Measurements from ENCODE around the gene LRRC32.
A peak's percentile ranks its signal among the peaks of the same experiment; 100 is the strongest.
"Not testable (repeated sequence)": the region's sequence is repeated elsewhere in the genome, so short reads cannot be mapped to it uniquely, and the experiment has no call there.

LRRC32 gene

GRCh38 chr11:76644591-76644990, 26.0 kb downstream of the LRRC32 start:
- no peak for DNase-seq

- not testable (repeated sequence) for DNase-seq
Observed at GRCh38 chr11:76643711-76644110, 26.8 kb downstream of the LRRC32 start.

DNA sequence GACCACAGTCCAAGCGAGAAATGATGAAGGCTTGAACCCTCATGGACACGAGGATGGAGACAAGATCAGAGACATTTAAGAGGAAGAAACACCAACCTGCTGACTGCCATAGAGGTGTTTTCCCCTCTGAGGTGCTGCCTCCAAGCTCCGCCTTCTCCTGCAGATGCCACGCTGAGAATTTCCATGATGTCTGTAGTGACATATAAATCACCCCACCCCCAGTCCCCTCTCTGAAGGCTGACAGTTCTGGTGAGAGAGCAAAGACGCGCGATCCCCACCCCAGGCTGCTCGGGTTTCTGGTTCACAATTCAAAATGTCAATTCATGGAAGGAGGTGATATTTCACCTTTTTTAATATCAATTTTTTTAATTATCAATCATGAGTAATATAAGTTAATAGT, 28.2 kb downstream of the LRRC32 start:
- DNase-seq, result no peak

- no peak for DNase-seq
Observed at GRCh38 chr11:76641905-76642304, 28.6 kb downstream of the LRRC32 start.

- no peak for DNase-seq
Observed at GRCh38 chr11:76640501-76640900, 30.0 kb downstream of the LRRC32 start.

GRCh38 chr11:76639621-76640020, 30.9 kb downstream of the LRRC32 start:
- DNase-seq, result no peak

- no peak for DNase-seq
Observed at GRCh38 chr11:76638270-76639197, 32.0 kb downstream of the LRRC32 start.

DNA sequence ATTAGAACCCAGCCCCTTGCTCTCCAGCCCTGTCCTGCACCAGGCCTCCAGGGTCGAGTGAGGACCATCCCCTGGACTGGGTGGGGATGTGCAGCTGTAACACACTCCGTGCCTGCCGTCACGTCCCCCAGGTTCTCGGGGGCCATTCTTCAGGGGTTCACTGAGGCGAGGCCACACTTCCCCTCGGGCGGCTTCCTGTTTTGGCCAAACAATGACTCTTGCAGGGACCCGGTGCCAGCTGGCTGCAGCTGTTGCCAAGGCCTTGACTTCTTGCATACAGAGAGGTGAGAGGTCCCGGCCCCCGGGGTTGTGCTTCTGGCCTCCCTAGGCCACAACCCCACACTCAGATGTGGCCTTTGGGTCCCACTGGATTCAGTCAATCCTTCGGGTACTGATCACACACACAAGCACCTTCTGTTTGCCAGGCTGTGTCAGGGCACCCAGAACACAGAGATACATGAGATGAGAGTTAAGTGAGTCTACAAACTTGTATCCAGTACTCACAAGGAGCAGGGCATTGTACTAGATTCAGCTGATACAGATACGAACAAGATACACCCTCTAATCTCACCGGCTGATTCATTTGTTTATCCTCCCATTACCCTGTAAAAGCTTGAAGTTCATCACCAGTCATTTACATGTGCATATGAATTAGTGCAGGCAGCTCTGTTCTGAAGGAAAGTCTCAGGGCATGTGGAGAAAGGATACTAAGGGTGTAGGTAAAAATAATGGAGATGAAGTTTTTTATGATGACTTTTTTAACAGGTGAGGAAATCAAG, 32.9 kb downstream of the LRRC32 start:
- DNase-seq, result no peak

- DNase-seq, result no peak
Observed at GRCh38 chr11:76636826-76637460, 33.6 kb downstream of the LRRC32 start.

DNA sequence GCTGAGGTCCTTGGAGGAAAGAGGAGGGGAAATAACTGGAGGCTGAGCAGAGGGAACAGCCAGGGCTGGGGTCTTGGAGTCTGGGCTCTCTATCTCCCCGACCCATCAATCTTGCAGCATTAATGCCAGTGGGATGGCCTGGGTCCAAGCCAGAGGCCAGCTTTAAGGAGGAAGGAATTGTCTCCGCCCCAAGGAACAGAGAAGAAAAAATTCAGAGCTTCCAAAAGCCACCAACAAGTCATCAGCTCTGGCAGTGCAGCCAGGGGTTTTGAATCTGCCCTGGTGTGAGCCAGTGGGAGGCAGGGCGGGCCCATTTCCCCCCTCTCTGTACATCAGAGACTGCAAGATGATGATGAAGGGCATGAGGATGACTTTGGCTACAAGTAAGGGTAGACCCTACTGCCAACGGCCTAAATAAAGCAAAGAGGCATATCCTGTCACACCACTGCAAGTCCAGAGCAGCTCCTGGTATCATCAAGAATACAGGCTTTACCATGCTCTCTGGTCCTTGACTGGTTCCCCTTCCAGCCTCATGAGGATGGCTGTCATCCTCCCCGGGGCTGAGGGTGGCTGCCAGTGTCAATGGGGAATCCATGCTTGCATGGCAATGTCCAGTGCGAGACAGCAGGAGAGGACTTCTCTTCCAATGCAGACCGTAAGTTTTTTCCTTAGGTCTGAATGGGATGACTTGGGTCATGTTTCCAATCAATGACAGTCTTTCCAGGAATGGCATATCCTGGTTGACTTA, 34.4 kb downstream of the LRRC32 start:
- no peak for DNase-seq

- no peak for DNase-seq
Observed at GRCh38 chr11:76634886-76635285, 35.7 kb downstream of the LRRC32 start.

GRCh38 chr11:76632492-76632891, 38.1 kb downstream of the LRRC32 start:
- no peak for DNase-seq

DNA sequence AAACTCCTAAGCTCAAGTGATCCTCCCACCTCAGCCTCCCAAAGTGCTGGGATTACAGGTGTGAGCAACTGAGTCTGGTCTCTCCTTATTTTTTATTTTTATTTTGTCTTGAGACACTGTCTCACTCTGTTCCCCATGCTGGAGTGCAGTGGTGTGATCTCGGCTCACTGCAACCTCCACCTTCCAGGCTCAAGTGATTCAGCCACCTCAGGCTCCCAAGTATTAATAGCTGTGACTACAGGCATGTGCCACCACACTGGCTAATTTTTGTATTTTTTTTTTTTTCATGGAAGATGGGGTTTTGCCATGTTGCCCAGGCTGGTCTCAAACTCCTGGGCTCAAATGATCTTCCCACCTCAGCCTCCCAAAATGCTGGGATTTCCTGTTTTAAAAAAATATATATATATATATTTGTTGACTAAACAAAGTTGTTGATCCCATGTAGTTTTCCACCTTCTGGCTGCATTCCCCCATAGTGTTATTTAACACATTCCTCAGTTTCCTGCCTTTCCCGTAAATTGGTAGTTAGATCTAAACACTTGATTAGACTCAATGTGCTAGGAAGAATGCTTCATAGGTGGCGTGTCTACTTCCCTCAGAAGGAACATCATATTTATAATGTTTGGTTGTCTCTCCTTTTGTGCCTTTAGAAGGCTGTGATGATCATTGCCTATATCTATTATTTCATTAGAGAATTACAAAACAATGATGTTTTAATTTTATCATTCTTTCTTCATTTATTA, 38.8 kb downstream of the LRRC32 start:
- DNase-seq, result no peak

GRCh38 chr11:76630600-76631281, 39.8 kb downstream of the LRRC32 start:
- no peak for DNase-seq

DNA sequence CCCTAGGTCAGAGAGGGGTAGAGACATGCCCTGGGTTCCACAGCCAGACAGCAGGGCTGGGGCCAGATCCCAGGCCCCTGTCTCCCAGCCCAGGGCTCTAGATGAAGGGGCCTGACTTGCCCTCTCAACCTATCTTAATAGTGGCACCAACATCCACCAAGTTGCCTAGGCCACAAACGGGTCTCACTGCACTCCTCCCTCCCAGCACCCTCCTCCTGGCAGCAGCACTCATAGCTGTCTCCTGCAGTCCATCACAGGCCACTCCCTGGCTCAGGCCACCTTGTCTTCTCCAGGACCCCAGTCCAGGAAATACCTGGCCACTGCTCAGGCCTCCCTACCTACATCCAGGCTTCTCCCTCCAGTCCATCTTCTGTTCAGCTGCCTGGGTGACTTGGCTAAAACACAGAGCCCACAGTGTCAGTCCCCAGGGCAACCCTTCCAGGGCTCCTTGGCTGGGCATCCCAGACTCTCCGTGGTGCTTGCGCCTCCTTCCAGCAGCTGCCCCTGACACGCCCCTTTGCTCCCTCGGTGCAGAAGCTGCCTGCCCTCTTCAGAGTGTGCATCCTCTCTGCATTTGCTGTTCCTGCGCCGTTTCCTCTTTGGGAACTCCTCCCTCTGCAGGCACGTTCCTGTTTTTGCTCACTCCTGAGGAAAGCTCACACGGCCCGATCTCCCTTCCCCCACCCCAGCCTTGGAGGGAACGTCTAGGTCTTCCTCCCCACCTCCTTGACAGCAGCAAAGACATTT, 40.5 kb downstream of the LRRC32 start:
- peak; percentile 32 for DNase-seq

- peak; percentile 63 for DNase-seq
Observed at GRCh38 chr11:76629116-76629852, 41.3 kb downstream of the LRRC32 start.

GRCh38 chr11:76628408-76628947, 42.1 kb downstream of the LRRC32 start:
- DNase-seq, result no peak

- no peak for DNase-seq
Observed at GRCh38 chr11:76627606-76628005, 42.9 kb downstream of the LRRC32 start.

DNA sequence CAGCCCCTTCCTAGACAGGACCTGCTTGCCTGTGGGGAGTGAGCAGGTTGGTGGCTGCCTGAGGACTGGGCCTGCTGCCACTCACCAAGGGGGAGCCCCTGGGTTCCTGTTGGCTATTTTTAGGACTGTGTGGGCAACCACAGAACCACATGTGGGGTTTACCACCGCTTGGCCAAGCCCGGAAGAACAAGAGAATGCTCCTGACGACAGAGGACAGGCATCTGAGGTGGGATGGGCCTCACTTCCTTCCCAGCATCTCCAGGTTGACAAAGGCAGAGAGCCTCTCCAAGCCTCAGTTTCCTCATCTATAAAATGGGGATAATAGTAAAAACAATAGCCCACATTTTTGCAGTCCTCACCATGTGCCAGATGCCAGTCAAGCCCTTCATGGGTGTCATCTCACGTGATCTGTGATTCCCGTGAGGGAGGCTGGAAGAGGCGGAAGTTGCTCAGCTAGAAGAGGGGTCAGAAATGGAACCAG, 43.6 kb downstream of the LRRC32 start:
- peak; percentile 76 for DNase-seq

All from EL (cell line).